Fibroblast of lung (primary cell): Measurements from ENCODE around the gene RET.

Experiments used
- EZH2 ChIP-seq: IDR thresholded peaks from 2 replicates; pipeline ENCODE4 v1.5.1; 2012; ENCODE audit warnings: low read length, control low read depth, mild to moderate bottlenecking; ENCODE audit errors: missing control alignments
- TF ChIP-seq, protein P1 (sequence below), 2 donors: IDR thresholded peaks in 1 of 2; conservative IDR thresholded peaks in 1 of 2; 1 replicate in 1 of 2; 2 replicates in 1 of 2; pipeline ENCODE4 v1.5.1; 2011 to 2012; ENCODE audit warnings: low read length in 2 of 2, control low read depth in 1 of 2, inconsistent platforms in 1 of 2, low read depth in 1 of 2, mild to moderate bottlenecking in 1 of 2

DNA sequence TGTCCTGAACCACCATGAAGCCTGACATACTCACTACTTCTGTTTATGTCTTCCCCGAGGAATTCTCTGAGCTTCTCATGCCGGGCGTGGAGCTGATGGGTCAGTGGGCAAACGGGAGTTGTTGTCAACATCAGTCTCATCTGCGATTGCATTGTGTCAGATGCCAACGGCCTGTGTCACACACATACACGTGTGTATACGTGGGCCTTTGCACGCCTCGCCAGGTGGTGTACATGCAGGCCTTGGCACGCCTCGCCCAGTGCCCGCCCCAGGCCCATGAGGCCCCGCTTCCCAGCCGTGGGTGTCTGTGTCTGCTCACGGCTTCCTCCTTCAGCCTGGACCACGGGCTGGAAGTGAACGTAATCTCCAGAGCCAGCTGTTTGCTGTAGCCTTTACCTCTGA, 53.9 kb downstream of the RET start:
- TF ChIP-seq EZH2: no peak
- TF ChIP-seq, protein P1, sequence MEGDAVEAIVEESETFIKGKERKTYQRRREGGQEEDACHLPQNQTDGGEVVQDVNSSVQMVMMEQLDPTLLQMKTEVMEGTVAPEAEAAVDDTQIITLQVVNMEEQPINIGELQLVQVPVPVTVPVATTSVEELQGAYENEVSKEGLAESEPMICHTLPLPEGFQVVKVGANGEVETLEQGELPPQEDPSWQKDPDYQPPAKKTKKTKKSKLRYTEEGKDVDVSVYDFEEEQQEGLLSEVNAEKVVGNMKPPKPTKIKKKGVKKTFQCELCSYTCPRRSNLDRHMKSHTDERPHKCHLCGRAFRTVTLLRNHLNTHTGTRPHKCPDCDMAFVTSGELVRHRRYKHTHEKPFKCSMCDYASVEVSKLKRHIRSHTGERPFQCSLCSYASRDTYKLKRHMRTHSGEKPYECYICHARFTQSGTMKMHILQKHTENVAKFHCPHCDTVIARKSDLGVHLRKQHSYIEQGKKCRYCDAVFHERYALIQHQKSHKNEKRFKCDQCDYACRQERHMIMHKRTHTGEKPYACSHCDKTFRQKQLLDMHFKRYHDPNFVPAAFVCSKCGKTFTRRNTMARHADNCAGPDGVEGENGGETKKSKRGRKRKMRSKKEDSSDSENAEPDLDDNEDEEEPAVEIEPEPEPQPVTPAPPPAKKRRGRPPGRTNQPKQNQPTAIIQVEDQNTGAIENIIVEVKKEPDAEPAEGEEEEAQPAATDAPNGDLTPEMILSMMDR (conservative IDR thresholded peaks at IDR 0.05 in 1 of 2, IDR thresholded peaks at IDR 0.05 in 1 of 2; ENCODE audit: low read depth in 1 of 2, low read length in 2 of 2): no peak
